Eye (tissue), 1 donor: ENCODE data around the gene KLF7.

Experiments
- DNase-seq: peaks from one replicate; pipeline ENCODE4 v3.0.0-alpha.2; 2015

Gene KLF7

GRCh38 chr2:207166349-207167098 lies 776 bp upstream of the KLF7 start:
- peak; percentile 93 for DNase-seq

- peak; percentile 100 for DNase-seq
These were observed 246 bp upstream of the KLF7 start for GRCh38 chr2:207166039-207166348.

GRCh38 chr2:207164006-207164831 lies 1.5 kb downstream of the KLF7 start:
- peak; percentile 87 for DNase-seq

GRCh38 chr2:207163756-207164005 lies 2.1 kb downstream of the KLF7 start:
- no peak for DNase-seq

- peak; percentile 75 for DNase-seq
These were observed 2.5 kb downstream of the KLF7 start for GRCh38 chr2:207163053-207163755.

- DNase-seq: peak; percentile 48
These were observed 3.4 kb downstream of the KLF7 start for GRCh38 chr2:207162316-207162715.

GRCh38 chr2:207161247-207162123 lies 4.3 kb downstream of the KLF7 start:
- peak; percentile 52 for DNase-seq

GRCh38 chr2:207160115-207160514 lies 5.6 kb downstream of the KLF7 start:
- peak; percentile 54 for DNase-seq

- DNase-seq: no peak
These were observed 6.7 kb downstream of the KLF7 start for GRCh38 chr2:207159002-207159401.

GRCh38 chr2:207157731-207158130 lies 8.0 kb downstream of the KLF7 start:
- DNase-seq: no peak

- no peak for DNase-seq
These were observed 8.6 kb downstream of the KLF7 start for GRCh38 chr2:207157162-207157481.

GRCh38 chr2:207156451-207157161 lies 9.1 kb downstream of the KLF7 start:
- peak; percentile 8 for DNase-seq

- DNase-seq: peak; percentile 36
These were observed 10.0 kb downstream of the KLF7 start for GRCh38 chr2:207155516-207156444.

GRCh38 chr2:207154556-207155510 lies 10.9 kb downstream of the KLF7 start:
- DNase-seq: peak; percentile 51

GRCh38 chr2:207153266-207153975 lies 12.3 kb downstream of the KLF7 start:
- peak; percentile 24 for DNase-seq

- DNase-seq: peak; percentile 20
These were observed 14.7 kb downstream of the KLF7 start for GRCh38 chr2:207151048-207151447.

GRCh38 chr2:207150284-207150683 lies 15.5 kb downstream of the KLF7 start:
- DNase-seq: peak; percentile 2

- no peak for DNase-seq
These were observed 16.2 kb downstream of the KLF7 start for GRCh38 chr2:207149249-207150213.
